Germinal center (tissue), 1 donor: Measurements from ENCODE around the gene REXO4.
"Not testable (repeated sequence)": the region's sequence is repeated elsewhere in the genome, so short reads cannot be mapped to it uniquely, and the experiment has no call there.

Experiments used
- DNase-seq: peaks from one replicate; pipeline ENCODE4 v3.0.0; 2012; ENCODE audit warnings: mixed read lengths, low spot score

The REXO4 gene

DNA sequence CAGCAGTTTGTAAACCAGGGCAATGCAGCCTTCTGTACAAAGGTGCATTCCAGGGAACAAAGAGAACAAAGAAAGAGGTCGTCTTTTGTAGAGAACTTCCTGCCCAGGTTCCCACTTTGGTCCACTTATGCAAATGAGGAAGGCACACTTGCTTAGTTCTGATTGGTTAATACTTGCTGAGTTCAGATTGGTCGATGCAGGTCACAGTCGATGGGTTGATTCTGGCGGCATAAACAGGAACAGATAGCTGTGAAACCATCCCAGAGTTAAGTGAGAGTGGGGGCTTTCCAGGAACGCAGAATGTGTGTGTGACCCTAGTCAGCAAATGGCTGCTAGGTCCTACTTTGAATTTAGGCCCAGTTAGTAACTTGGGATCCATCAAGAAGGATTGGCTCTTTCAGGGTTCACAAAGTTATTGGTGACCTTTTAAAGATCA is 2.6 kb upstream of the REXO4 start:
- peak; percentile 71 for DNase-seq

DNA sequence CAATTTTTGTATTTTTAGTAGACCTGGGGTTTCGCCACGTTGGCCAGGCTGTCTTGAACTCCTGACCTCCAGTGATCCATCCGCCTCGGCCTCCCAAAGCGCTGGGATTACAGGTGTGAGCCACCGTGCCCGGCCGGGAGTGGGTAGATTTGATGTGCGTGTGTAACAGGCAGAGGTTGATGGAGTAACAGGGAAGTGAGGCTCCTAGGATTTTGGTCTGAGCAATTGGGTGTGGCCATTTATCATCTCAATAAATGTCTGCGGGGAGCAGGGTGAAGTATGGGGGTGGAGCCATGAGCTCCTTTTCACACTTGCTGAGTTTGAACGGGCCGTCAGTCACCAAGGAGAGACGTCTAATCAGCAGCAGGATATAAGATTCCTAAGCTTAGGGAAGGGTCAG is 1.2 kb upstream of the REXO4 start:
- DNase-seq: no peak

DNA sequence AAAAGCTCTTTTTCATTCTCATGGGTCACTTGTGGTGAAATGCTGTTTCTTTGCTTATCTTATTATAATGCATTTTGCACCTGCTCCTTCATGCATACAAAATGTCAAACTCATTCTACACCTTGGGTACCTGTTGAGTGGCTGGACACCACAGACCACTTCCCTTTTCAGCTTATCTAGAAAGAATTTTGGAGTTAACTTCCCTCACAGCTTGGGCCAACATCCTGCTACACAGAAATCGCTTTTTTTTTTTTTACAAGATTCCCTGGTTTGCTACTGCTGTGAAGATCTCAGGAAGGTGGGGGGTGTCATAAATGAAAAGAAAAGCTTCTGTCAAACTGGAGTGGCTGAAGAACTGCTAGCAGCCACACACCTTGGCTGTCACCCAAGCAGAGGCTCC is 2.6 kb downstream of the REXO4 start:
- DNase-seq: no peak

DNA sequence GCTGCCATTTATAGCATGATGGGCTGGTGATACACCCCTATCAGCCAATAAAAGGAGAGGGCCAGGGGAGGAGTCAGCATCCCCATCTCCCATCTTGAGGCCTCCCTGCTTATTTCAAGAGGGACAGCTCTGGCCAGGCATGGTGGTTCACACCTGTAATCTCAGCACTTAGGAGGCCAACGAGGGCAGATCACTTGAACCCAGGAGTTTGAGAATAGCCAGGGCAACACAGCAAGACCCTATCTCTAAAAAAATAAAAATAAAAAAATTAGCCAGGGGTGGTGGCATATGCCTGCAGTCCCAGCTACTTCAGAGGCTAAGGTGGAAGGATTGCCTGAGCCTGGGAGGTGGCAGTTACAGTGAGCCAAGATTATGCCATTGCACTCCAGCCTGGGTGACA is 9.8 kb downstream of the REXO4 start:
- DNase-seq: no peak

DNA sequence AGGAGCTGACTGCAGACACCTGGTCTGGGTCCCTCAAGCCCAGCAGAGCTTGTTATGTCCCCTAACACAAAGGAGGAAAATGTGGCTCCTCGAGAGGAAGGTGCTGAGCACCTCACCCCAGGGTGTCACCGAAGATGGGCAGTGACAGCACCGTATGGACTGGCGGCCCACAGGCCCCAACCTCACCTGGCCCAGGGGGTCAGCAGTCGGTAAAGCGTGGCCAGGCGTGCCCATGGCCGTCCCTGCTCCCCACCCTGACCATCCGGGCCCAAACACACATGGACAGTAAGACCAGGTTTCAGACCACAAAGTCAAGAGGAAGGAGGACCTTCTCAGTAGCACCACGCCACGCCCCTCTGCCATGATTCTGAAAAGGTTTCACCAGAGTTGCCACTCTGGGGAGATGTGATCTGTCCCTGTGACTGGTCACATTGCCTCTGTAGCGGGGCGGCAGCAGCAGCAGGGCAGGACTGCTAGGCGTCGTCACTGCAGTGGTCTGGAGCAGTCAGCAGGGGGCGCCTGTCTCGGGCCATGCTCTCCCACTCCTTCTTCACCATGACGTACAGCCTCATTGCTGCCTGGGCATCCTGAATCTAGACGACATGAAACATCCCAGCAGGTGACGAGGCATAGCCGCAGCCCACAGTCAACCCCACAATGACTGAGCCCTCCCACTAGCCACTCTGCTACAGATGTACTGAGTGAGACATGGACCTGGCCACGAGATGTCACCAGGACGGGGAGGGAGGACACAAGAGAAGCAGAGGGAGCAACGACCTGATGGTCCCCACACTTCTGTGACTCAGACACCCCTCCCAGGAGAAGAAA is 11.1 kb downstream of the REXO4 start:
- peak; percentile 78 for DNase-seq

DNA sequence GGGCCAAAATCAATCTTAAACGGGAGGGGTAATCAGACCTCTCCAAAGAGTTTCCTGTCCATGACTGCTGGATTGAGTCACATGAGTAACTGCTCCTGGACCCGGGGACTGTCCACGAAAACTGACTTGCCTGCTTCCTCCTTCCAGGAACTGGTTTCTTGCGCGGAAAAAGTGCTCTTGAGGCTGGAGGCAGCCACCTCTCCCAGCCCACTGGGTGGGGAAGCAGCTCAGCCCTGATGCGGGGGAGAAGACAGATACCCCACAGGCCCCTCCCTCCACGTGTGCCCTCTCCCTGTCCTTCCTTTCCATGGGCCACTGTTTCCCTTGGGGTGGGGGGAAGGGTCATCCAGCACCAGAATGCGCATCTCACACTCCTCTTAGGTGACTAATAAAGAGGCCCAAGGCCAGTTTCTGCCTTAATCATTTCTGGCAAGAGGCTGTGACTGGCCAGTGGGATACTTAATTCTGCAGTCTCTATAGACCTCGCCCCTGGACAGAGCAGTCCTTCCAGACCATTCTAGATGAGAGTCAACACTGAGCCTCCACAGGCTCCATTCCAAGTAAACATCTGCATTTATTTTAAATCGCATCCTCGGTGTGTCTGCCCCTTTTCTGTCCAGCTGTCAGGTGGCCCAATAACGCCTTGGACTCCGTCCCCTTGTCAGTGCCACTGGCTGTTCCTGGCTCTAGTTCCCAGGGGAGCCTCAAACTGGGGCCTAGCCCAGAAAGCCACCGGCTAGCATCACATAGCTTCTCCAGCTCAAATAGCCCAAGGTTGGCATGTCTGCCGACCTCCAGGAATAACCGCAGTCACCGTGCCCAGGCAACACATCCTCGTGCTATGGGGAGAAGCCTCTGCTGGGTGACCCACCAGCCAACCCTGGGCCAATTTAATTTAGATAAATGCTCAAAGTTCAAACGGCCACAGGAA is 12.0 kb downstream of the REXO4 start:
- DNase-seq: no peak

DNA sequence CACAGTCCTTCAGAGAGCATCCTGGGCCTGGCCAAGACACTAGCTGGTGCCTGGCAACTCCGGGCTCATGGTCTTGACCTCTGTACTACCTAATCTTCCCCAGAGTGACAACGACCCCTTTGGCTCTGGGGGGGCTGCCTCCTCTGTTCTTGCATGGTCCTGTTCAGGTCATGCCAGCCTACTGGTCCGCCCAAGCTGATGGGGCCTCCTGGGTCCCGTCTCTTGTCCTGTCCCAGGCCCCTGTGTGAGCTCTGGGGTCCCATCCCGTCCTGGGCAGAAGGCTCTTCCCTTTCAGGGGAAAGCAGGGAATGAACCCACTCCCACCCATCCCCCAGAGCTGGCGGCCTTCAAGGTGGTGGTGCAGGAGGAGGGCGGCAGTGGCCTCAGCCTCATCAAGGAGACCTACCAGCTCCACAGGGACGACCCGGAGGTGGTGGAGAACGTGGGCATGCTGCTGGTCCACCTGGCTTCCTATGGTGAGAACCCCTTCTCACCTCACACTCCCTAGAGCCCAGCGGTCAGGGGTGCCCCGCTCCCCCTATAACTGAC is 13.3 kb downstream of the REXO4 start:
- no peak for DNase-seq

DNA sequence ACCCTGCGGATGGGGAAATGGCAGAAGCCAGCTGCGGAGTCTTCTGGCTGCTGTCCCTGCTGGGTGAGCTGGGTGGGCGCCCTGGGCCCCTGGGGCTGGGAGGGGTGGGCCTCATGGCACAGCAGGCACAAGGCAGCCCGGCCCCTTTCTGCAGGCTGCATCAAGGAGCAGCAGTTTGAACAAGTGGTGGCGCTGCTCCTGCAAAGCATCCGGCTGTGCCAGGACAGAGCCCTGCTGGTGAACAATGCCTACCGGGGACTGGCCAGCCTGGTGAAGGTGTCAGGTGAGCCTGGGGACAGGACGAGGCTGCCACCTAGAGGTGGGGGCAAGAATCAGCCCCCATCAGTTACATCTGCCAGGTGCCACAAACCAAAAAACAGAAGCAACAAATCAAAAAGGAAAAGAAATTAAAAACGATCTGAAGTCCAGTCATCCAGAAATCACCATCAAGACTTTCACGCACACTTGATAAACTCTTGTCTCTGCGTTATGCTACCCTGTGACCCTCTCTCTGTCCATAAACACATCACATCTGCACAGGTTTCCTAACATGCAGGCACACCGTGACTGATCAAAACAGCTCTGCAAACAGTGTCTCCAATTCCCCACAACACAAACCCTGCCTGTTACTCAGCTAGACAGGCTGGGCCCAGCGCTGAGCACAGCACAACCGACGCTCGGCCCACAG is 13.9 kb downstream of the REXO4 start:
- peak; percentile 37 for DNase-seq

DNA sequence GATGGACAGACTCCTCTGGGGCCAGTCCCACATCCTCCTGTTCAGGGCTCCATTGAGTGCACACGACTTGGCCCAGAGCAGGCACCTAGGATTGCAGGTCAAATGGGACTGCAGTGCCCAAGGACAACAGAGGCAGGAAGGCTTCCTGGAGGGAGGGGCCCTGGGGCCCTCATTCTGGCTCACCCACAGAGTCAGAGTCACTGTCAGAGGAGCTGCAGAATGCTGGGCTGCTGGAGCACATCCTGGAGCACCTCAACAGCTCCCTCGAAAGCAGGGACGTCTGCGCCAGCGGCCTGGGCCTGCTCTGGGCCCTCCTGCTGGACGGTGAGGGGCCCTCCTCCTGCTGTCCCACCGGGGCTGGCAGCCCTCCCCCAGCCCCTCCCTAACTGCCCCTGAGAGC is 15.1 kb downstream of the REXO4 start:
- no peak for DNase-seq

DNA sequence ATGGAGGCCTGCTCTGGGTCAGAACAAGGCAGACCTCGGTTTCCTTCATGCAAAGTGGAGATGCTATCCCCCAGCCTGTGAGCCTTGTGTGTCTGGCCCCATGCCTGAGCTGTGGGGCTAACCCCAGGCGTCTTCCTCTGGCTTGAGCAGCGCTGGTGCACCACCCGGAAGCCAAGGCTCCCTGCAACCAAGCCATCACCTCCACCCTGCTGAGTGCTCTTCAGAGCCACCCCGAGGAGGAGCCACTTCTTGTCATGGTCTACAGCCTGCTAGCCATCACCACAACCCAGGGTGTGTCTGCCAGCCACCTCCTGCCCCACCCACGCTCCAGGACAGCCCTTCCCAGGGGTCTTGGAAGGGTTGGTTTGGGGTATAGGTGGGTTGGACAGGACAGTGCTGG is 16.2 kb downstream of the REXO4 start:
- DNase-seq: no peak

DNA sequence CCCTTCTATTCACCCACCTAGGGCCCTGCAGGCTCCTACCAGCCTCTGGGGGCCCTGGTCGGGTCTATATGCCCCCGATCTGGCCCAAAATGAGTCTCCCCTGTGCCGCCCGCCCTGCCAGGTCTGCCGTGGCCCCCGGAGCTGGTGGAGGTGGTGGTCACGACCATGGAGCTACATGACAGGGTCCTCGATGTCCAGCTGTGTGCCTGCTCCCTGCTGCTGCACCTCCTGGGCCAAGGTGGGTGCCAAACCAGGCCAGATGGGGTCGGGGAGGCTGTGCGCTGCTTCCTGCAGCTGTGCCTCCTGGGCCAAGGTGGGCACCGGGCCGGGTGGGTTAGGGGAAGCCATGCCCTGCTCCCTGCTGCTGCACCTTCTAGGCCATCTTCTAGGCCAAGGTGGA is 17.5 kb downstream of the REXO4 start:
- DNase-seq: no peak

DNA sequence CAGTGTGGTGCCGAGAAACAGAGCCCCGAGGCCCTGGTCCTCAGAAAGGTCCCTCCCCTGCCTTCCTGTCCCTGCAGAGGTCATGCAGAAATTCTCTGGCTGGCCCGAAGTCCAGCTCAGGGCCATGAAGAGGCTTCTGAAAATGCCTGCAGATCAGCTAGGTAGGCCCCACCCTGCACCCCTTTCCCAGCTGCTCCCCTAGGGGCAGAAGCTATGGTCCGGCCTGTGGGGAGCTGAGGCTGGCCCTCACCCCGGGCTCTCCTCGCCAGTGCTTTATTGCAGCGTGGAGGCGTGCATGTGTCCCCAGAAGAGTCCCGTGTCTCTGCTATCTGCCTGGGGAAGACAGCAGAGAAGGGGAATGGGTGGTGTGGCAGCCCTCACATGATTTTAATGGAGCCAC is 19.9 kb downstream of the REXO4 start:
- no peak for DNase-seq

DNA sequence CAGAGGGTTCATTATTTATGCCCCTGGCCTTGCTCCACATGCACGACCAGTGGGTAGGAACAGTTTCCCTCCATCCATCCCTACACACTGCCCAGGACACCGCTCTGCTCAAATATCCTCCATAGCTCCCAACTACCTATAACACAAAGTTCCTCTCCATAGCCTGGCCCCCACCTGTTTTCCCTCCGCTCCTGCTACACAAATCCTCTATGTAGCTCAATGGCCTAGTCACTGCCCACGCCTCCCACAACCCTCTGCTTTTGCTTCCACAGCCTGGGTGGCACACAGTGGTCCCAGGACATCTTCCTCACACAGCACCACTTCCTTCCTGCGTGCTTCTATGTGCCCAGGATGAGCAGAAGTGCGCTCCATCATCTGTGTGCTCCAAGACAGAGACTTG is 20.4 kb downstream of the REXO4 start:
- no peak for DNase-seq

DNA sequence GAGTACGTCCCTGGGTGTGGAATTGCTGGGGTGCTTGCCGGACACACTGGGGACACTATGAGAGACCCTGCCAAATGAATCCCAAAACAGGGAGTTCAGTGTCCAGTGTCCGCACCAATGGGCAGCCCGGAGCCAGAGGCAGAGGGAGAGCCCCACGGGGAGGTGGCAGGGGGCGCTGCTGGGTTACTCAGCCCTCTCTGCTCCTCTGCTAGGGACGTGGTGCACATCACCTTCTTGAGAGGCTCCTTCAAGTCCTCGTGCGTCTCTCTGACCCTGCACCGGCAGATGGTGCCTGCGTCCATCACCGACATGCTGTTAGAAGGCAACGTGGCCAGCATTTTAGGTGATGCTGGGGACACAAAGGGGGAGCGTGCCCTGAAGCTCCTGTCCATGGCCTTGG is 20.9 kb downstream of the REXO4 start:
- DNase-seq: no peak

DNA sequence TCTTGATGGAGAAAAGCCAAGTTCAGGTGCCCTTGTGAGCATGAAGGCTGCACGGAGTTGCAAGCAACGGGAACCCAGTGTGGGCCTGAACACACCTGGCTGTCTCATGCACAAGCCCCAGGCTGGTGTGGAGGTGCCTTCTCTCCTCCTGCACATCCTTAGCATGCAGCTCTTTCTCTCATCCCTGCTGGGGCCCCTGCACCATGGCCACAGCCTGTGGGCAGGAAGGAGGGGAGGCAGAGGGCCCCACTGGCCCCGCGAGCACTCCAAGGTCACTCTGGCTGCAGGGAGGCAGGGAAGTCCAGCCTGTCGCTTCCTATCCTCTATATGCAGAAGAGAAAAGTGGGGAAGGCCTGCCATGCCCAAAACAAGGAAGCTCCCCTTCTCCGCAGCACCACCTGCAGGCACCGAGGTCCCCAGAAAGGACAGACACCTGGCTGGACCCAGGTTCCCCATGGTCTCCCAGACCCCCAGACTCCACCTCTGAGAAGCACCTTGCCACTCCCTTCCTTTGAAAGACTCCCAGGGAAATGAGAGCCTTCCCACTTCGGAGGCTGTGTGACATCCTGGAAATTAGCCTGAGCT is 23.0 kb downstream of the REXO4 start:
- no peak for DNase-seq

DNA sequence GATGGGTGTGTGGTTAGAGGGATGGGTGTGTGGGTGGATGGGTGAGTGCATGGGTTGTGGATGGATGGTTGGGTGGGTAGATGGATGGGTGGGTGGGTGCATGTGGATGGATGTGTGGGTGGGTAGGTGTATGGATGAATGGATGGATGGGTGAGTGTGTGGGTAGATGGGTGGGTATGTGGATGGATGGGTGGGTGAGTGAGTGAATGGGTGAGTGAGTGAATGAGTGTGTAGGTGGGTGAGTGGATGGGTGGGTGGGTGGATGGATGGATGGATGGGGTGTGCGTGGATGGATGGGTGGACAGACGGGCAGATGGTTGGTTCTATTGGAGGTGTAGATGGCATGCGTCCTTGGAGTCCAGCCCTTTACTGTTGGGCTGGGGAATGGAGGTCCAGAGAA is 24.4 kb downstream of the REXO4 start:
- no peak for DNase-seq

DNA sequence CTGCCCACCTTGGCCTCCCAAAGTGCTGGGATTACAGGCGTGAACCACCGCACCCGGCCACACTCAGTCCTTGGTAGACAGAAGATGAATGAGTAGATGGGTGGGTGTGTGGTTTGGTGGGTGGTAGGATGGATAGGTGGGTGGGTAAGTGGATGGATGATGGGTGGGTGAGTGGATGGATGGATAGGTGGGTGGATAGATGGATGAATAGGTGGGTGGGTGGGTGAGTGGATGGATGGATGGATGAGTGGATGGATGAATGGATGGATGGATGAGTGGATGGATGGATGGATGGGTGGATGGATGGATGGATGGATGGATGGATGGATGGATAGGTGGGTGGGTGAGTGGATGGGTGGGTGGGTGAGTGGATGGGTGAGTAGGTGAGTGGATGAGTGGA is 25.5 kb downstream of the REXO4 start:
- not testable (repeated sequence) for DNase-seq

DNA sequence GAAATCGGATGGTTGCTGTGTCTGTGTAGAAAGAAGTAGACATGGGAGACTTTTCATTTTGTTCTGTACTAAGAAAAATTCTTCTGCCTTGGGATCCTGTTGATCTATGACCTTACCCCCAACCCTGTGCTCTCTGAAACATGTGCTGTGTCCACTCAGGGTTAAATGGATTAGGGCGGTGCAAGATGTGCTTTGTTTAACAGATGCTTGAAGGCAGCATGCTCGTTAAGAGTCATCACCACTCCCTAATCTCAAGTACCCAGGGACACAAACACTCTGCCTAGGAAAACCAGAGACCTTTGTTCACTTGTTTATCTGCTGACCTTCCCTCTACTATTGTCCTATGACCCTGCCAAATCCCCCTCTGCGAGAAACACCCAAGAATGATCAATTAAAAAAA is 26.4 kb downstream of the REXO4 start:
- DNase-seq: not testable (repeated sequence)

DNA sequence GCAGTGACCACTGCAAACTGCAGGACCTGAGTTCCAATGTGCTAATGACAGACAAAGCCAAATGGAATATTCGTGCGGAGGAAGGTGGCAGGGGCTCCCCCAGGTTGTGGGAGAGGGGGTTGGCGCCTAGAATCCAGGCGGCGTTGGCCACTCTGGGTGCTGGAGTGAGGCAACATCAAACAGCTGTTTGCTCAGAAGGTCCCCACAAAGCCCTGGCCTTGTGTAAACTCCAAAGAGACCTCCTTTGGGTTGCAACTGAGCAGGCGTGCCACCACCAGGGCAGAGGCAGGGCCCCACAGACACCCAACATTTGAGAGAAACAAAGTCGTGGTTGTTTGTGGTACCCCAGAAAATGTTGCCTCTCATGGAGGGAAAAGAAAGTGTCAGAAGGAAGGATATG is 27.1 kb downstream of the REXO4 start:
- no peak for DNase-seq

DNA sequence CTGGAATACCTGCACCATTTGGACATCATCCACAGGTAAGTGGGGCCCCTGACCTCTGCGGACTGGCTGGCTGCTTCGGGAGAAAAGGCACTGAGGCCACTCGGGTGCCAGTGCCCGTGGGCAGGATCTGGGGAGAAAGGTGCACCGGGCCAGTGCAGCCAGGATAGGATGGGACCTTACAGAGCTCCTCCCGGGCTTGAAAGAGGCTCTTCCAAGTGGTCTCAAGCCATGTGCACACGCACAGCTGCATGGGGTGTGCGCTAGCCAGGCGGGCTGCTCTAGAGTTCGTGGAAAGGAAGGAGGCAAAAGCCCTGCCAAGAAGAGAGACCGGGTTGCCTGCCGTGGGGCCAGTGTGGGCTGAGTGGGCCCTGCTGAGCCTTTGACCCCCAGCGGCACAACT is 28.2 kb downstream of the REXO4 start:
- no peak for DNase-seq

DNA sequence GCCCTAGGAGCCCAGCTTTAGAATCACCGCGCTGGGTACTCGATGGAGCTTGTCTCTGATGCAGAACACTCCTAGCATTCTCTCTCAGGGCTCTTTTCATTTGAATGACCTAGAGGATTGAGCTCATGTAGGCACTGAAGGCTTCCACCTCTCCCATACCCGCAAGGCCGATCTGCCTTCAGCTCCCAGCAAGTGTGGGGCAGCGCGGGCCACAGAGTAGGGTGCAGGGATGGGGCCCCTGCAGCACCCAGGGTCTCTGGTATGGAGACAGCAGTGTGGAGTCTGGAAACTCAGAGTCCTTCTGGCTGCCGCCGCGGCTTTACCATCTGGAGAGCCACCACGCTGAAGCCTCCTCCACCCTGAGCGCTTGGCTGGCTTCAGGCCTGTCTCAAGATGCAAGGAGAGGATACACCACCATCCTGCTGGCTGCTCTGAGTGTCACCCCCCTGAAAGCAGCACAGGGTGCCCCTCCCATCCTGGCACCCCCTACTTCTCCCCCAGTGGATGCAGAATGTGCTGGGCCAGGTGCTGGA is 28.7 kb downstream of the REXO4 start:
- no peak for DNase-seq

DNA sequence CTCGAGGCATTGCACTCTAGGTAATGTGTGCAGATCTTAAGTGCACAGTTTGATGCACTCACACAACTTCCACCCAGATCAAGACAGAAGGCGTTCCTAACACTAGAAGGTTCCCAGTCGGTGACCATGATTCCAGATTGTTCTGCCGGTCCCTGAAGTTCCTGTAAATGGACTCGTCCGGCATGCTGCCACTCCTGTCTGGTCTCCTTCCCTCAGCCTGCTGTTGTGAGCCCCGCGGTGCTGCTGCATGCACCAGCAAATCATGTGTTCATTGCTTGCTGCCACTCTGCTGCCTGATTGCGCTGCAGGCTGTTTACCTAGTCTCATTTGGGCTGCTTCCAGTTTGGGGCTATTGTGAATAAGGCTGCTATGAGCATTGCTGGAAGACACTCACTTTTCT is 30.1 kb downstream of the REXO4 start:
- no peak for DNase-seq
